Natural killer cell treated with Interleukin-12 subunit alpha and Interleukin-12 subunit beta and Interleukin-15 and Interleukin-18, amount 100 ng/mL, for 72 hours (primary cell): ENCODE results near the gene ISOC2. TPM values are rescaled to one million over a fixed set of nuclear protein-coding genes. Genes with fewer than 3 reads are reported as not detected.
A peak's percentile ranks its signal among the peaks of the same experiment; 100 is the strongest.

Experiments
- ATAC-seq, 2 donors: fragments of 150-1000 bp; cut with Tn5 transposase in 1 of 2; sonication (Bioruptor Pico), chemical (Tn5 transposase) in 1 of 2; 2 replicates each; pipeline ENCODE4 v1.10.0; 2021
- DNase-seq: peaks from one replicate; pipeline ENCODE4 v3.0.0; 2022; ENCODE audit warnings: low spot score
- H3K27ac Mint-ChIP-seq, 2 donors: 1 replicate in 1 of 2; 2 replicates in 1 of 2; pipeline ENCODE4 v1.8.0; 2022; ENCODE audit warnings: mixed read lengths in 2 of 2, mild to moderate bottlenecking in 1 of 2, moderate library complexity in 1 of 2
- H3K27me3 Mint-ChIP-seq, 2 donors: 1 replicate in 1 of 2; 2 replicates in 1 of 2; pipeline ENCODE4 v1.8.0; 2022; ENCODE audit warnings: mixed read lengths in 2 of 2
- H3K36me3 Mint-ChIP-seq: one replicate; pipeline ENCODE4 v1.8.0; 2022; ENCODE audit warnings: mixed read lengths
- H3K4me1 Mint-ChIP-seq, 2 donors: 1 replicate in 1 of 2; 2 replicates in 1 of 2; pipeline ENCODE4 v1.8.0; 2022; ENCODE audit warnings: low read depth in 2 of 2, mixed read lengths in 2 of 2, mild to moderate bottlenecking in 1 of 2
- H3K4me3 Mint-ChIP-seq: one replicate; pipeline ENCODE4 v1.8.0; 2022; ENCODE audit warnings: mixed read lengths
- H3K9me3 Mint-ChIP-seq: 2 replicates; pipeline ENCODE4 v1.8.0; 2022; ENCODE audit warnings: mixed read lengths
- total RNA-seq, 2 donors: library from RNA; stranded (reverse); gene quantifications; one replicate each; pipeline ENCODE4 v1.2.3, GENCODE V29; 2022

Gene ISOC2
- total RNA-seq, 2 donors from 2014 or later: 25.6 to 45.1 TPM

DNA sequence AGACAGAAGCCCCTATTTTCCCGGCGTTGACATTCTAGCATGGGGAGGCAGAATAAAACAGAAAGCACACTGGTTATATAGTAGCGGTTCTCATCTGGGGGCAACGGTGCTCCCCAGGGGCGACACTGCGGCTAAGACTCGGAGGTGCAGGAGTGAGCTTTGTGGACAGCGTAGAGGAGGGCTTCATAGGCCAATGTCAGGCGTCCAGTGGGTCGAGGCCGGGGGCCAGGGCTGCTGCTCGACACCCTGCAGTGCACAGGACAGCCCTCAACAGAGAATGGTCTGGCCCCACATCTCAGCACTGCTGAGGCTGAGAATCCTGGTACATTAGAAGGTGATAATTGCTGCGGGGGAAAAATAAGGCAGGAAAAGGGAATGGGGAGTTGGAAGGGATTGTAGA is 16.5 kb upstream of the ISOC2 start:
- Mint-ChIP-seq H3K36me3 (no peaks in the 10 kb centered on the region), H3K27ac (peak overlapping the region; percentile 39 to 88), H3K27me3 (no peaks in the 10 kb centered on the region), H3K9me3 (no peaks in the 10 kb centered on the region), H3K4me3 (peak overlapping the region; percentile 95), H3K4me1 (peaks cover 23 to 31% of the 10 kb centered on the region in 2 donors)
- DNase-seq (no peak), ATAC-seq (no peak)

DNA sequence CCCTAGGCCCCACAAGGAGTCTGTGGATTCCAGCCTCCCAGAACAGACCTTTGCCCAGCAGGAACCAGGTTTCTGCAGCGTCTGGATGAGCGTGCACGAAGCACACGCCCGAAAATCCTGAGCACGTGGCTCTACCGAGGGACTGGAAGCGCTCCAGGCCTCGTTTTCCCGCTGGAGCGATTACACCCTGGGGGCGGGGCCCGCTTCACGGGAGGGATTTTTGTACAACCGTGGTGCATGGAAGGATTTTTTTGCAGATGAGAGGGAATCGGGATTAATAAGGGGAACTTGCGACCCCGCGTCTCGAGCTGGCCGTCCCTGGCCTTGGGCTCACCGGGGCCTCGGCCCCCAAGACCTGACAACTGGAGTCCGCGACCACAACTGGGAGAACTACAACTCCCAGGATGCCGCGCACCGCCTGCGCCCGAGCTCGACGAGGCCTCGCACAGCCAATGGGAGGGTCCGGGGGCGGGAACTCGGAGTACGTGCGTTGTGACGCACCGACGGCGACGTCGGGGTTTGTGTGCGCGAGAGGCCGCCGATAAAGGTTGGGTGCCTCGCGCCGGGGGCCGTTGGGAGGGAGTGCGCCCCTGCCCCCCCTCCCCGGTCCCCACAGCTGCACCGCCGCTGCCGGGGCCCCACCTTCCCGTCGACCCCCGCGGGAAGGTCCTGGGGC is 14.8 kb upstream of the ISOC2 start, which contains the start of gene ZNF628:
TSS of gene ZNF628 (plus strand) at position 518 of the 676 bp plus-strand sequence. CDS start 3,294 bp downstream, outside the sequence.
- DNase-seq (peak; percentile 98), ATAC-seq (peak; percentile 96 to 97)
- Mint-ChIP-seq H3K4me1 (peaks cover 23 to 31% of the 10 kb centered on the region in 2 donors), H3K36me3 (no peaks in the 10 kb centered on the region), H3K4me3 (peak within 1 kb of the TSS; percentile 95), H3K9me3 (no peaks in the 10 kb centered on the region), H3K27me3 (no peaks in the 10 kb centered on the region), H3K27ac (peak within 1 kb of the TSS; percentile 75 to 88)

GRCh38 chr19:55474269-55475265 is 13.1 kb upstream of the ISOC2 start:
- no peaks in the 10 kb centered on the region for H3K27me3 Mint-ChIP-seq
- H3K4me1 Mint-ChIP-seq: peaks cover 18 to 27% of the 10 kb centered on the region in 2 donors
- no peak overlapping the region for H3K4me3 Mint-ChIP-seq
- ATAC-seq: no peak
- H3K36me3 Mint-ChIP-seq: no peaks in the 10 kb centered on the region
- DNase-seq: no peak
- no peaks in the 10 kb centered on the region for H3K9me3 Mint-ChIP-seq
- no peak overlapping the region for H3K27ac Mint-ChIP-seq

DNA sequence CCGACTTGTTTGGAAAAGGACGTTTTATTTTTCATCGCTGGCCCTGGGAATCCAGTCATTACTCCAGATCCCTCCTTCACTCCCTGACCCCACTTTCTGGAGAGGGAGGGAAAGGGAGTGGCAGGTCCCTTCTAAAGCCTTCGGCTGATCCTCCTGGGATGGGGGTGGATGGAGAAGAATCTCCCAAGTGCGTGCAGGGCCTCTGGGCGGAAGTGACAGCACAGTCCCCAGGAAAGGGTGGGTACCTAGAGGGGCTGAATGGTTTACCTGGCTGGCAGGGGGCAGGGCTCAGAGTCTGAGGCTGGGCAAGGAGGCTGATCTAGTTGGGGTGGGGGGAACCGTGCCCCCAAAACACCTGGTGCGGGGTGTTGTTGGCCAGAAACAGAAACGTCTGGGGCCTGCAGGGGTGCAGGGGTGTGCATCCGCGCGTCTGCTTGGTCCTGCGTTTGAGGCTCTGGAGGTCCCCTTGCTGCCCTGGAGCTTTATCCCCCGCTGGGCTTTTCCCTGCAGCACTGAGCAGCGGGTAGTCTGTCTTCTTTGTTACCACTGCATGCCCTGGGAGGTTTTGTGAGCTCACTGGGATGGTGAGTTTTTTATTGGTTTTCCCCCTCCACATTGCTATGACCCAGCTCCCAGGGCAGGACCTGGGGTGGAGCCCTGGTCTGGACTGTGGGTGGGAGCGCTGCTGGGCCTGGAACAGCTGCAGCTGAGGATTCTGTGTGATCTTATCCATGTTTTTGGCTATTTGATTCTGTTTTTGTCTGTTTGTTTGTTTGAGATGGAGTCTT is 12.0 kb upstream of the ISOC2 start:
- Mint-ChIP-seq H3K36me3 (no peaks in the 10 kb centered on the region), H3K4me3 (no peak overlapping the region), H3K27me3 (no peaks in the 10 kb centered on the region), H3K27ac (no peak overlapping the region), H3K4me1 (peaks cover 10 to 16% of the 10 kb centered on the region in 2 donors), H3K9me3 (no peaks in the 10 kb centered on the region)
- ATAC-seq: no peak
- no peak for DNase-seq

DNA sequence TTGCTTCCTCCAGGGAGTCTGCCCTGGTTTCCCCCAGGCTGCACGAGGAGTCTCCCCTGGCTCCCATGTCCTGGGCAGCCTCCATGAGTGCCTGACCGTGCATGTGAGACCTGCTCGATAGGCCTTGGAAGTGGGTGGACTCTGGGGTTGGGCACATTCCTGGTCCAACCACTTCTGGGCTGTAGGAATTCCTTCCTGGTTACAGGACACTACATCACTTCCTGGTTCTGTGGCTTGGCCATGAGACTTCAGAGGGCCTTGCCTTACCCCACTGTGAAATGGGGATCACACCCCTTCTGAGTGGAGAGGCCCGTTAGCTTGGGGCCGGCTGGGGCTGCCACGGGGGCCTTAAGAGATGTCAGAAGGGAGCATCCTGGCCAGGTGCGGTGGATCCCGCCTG is 11.0 kb upstream of the ISOC2 start:
- Mint-ChIP-seq H3K4me3 (no peak overlapping the region), H3K4me1 (peaks cover 2 to 6% of the 10 kb centered on the region in 2 donors), H3K27me3 (no peaks in the 10 kb centered on the region), H3K36me3 (no peaks in the 10 kb centered on the region), H3K27ac (no peak overlapping the region), H3K9me3 (no peaks in the 10 kb centered on the region)
- DNase-seq: no peak
- no peak for ATAC-seq

- Mint-ChIP-seq H3K27me3 (no peaks in the 10 kb centered on the region), H3K36me3 (no peaks in the 10 kb centered on the region), H3K27ac (no peak overlapping the region), H3K4me3 (no peak overlapping the region), H3K9me3 (no peaks in the 10 kb centered on the region), H3K4me1 (no peaks in the 10 kb centered on the region)
- no peak for ATAC-seq
- no peak for DNase-seq
These were observed 9.8 kb upstream of the ISOC2 start for GRCh38 chr19:55471266-55471665.

DNA sequence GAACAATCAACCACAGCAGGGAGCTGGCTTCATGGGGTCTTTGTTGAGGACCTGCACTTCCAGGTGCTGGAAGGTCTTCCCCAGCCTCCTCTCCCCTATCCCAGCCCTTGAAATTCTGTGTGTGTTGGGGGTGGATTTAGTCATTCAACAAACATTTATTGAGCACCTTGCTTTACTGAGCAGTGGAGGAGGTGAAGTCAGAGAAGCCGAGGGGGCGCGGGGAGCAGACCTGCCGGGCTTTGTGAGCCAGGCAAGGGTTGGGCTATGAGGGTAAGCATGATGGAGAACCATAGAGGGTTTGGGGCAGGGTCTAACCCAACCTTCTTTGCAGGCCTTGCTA is 6.6 kb upstream of the ISOC2 start:
- no peak overlapping the region for H3K27ac Mint-ChIP-seq
- H3K36me3 Mint-ChIP-seq: no peaks in the 10 kb centered on the region
- H3K27me3 Mint-ChIP-seq: no peaks in the 10 kb centered on the region
- no peaks in the 10 kb centered on the region for H3K9me3 Mint-ChIP-seq
- H3K4me1 Mint-ChIP-seq: peaks cover 0 to under 1% of the 10 kb centered on the region in 2 donors
- DNase-seq (no peak), ATAC-seq (no peak)
- H3K4me3 Mint-ChIP-seq: no peak overlapping the region

DNA sequence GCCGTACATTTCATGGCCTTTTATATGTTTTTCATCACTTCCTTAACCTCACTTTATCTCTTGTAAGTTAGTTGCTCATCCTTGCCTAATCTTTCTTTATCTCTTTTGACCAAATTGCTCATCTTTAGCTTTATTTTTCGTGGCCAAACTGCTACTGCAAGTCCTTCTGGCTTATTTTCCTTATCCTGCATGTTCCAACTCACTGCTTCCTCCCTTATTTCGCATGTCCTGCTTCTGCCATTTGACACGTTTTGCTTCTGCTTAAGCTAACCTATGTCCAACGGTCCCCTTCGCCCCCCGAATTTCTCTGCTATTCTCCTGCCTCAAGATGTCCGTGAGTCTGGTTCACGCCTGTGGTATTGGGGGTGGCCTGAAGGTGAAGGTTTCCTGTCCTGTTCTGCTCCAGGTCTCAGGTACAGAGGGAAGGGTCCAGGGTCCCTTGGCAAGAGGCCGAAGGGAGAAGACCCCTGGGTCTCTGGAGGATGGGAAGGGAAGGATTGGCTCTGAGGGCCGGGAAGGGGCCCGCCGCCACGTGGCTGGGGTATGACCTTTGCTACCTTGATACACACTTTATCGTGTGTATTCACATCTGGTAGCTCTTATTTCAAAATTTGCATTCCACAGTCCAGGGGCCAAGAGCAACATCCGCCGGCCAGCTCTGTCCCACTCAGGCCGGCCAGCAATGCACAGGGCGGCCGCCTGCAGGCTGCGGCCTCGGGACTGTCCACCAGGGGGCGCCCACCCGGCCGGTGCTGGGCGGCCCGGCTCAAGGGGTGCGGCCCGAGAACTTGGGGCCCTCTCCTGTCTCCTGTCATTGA is 6.0 kb upstream of the ISOC2 start:
- Mint-ChIP-seq H3K9me3 (no peaks in the 10 kb centered on the region), H3K4me1 (peaks cover under 1 to 3% of the 10 kb centered on the region in 2 donors), H3K27ac (no peak overlapping the region), H3K27me3 (no peaks in the 10 kb centered on the region), H3K4me3 (no peak overlapping the region), H3K36me3 (no peaks in the 10 kb centered on the region)
- ATAC-seq (peak; percentile 88), DNase-seq (peak; percentile 75)

DNA sequence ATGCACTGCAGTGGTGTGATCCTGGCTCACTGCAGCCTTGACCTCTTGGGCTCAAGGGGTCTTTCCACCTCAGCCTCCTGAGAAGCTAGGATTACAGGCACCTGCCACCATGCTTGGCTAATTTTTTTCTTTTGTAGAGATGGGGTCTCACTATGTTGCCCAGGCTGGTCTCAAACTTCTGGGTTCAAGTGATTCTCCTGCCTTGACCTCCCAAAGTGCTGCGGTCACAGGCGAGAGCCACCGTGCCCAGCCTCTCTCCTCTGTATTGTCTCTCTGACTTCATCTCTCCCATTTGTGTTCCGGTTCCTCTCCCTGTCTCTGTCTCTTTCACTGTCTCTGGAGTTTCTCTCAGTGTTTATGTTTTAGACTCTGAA is 4.8 kb upstream of the ISOC2 start:
- H3K27ac Mint-ChIP-seq: no peak overlapping the region
- DNase-seq: no peak
- H3K36me3 Mint-ChIP-seq: no peaks in the 10 kb centered on the region
- H3K4me1 Mint-ChIP-seq: peaks cover 11 to 12% of the 10 kb centered on the region in 2 donors
- no peaks in the 10 kb centered on the region for H3K9me3 Mint-ChIP-seq
- no peaks in the 10 kb centered on the region for H3K27me3 Mint-ChIP-seq
- H3K4me3 Mint-ChIP-seq: no peak overlapping the region
- no peak for ATAC-seq

GRCh38 chr19:55465460-55466240 is 4.2 kb upstream of the ISOC2 start:
- Mint-ChIP-seq H3K4me3 (no peak overlapping the region), H3K4me1 (peaks cover 12 to 15% of the 10 kb centered on the region in 2 donors), H3K36me3 (no peaks in the 10 kb centered on the region), H3K9me3 (no peaks in the 10 kb centered on the region), H3K27ac (no peak overlapping the region), H3K27me3 (no peaks in the 10 kb centered on the region)
- DNase-seq (no peak), ATAC-seq (no peak)

GRCh38 chr19:55464662-55465054 is 3.2 kb upstream of the ISOC2 start, which contains the start of gene C19orf85:
C19orf85 (minus strand) TSS chr19:55464751; CDS start chr19:55464554, 197 bp downstream.
- ATAC-seq: no peak
- H3K4me3 Mint-ChIP-seq: no peak within 1 kb of the TSS

GRCh38 chr19:55464039-55464661 is 2.7 kb upstream of the ISOC2 start:
- H3K9me3 Mint-ChIP-seq: no peaks in the 10 kb centered on the region
- no peak for ATAC-seq
- H3K4me1 Mint-ChIP-seq: peaks cover 17 to 21% of the 10 kb centered on the region in 2 donors

More at GRCh38 chr19:55464662-55465054, 3.2 kb upstream of the ISOC2 start, which contains the start of gene C19orf85:
- no peaks in the 10 kb centered on the region for H3K27me3 Mint-ChIP-seq
- no peaks in the 10 kb centered on the region for H3K36me3 Mint-ChIP-seq
- H3K4me1 Mint-ChIP-seq: peaks cover 17 to 21% of the 10 kb centered on the region in 2 donors
- no peak for DNase-seq
- H3K9me3 Mint-ChIP-seq: no peaks in the 10 kb centered on the region
- H3K27ac Mint-ChIP-seq: no peak within 1 kb of the TSS

More at GRCh38 chr19:55464039-55464661, 2.7 kb upstream of the ISOC2 start:
- H3K27ac Mint-ChIP-seq: no peak overlapping the region
- H3K36me3 Mint-ChIP-seq: no peaks in the 10 kb centered on the region
- DNase-seq: no peak
- H3K27me3 Mint-ChIP-seq: no peaks in the 10 kb centered on the region
- no peak overlapping the region for H3K4me3 Mint-ChIP-seq
